HCT116 (cell line): ENCODE results near the gene SCFD2. TPM values are rescaled to one million over a fixed set of nuclear protein-coding genes. Genes with fewer than 3 reads are reported as not detected.

ENCODE experiments used
- ATAC-seq: fragments of 200-7000 bp; cut with Tn5 transposase; 2 replicates; pipeline ENCODE4 v1.9.1; 2020; ENCODE audit warnings: mild to moderate bottlenecking, moderate library complexity
- BruUV-seq: library from RNA; stranded (reverse); fragments of 400-500 nt; replicated peaks from 2 replicates; lab custom pipeline; 2021; lab: Mats Ljungman, UMichigan
- CTCF ChIA-PET: fragments of 300-600 bp; sonication (Branson Sonifier 250); formaldehyde crosslinking; loops from one replicate; lab custom pipeline; 2021; ENCODE audit warnings: antibody characterized with exemption; lab: Charles Lee
- POLR2A ChIA-PET: fragments of 300-600, 350-600 bp; sonication (Branson Sonifier 250); formaldehyde crosslinking; loops from one replicate; lab custom pipeline; 2021; ENCODE audit warnings: antibody characterized with exemption; lab: Charles Lee
- RAD21 ChIA-PET, 2 experiments: fragments of 300-600 bp; sonication (Branson Sonifier 250); formaldehyde crosslinking; loops; one replicate each; lab custom pipeline; 2023; ENCODE audit warnings: low total read pairs in 2 of 2; ENCODE audit not compliant: uncharacterized antibody in 2 of 2, unreplicated experiment in 2 of 2, low non-redundant PET in 1 of 2; lab: Charles Lee
- DNase-seq: peaks from one replicate; pipeline ENCODE4 v3.0.0-alpha.2; 2010; ENCODE audit warnings: low read depth, low spot score
- H2AFZ ChIP-seq: fragments of 200-600 bp; shearing (Covaris generic), sonication (generic); 2 replicates; pipeline ENCODE4 v1.6.1; 2017; ENCODE audit warnings: low read depth, mixed run types, mixed read lengths, antibody characterized with exemption, low read length; ENCODE audit not compliant: poor library complexity, severe bottlenecking
- H3K27ac ChIP-seq: 2 replicates; pipeline ENCODE4 v1.5.1; 2012; ENCODE audit warnings: low read depth, low read length
- H3K27me3 ChIP-seq: fragments of 200-600 bp; sonication (generic); 2 replicates; pipeline ENCODE4 v1.6.1; 2016; ENCODE audit warnings: mixed run types, low read length, mixed read lengths; ENCODE audit not compliant: insufficient read depth
- H3K36me3 ChIP-seq, 2 experiments: fragments of 200-500 bp in 1 of 2; fragments of 200-600 bp in 1 of 2; sonication (Bioruptor generic) in 1 of 2; sonication (generic) in 1 of 2; 2 replicates each; pipeline versions ENCODE4 v1.5.1 to v1.6.1; 2014 to 2016; ENCODE audit warnings: low read length in 2 of 2, inconsistent platforms in 1 of 2, mixed read lengths in 1 of 2, mixed run types in 1 of 2; ENCODE audit not compliant: insufficient read depth in 2 of 2, control insufficient read depth in 1 of 2
- H3K4me1 ChIP-seq, 2 experiments: fragments of 200-600 bp in 1 of 2; sonication (generic) in 1 of 2; 2 replicates each; pipeline versions ENCODE4 v1.5.1 to v1.6.1; 2012 to 2017; ENCODE audit warnings: low read length in 2 of 2, inconsistent platforms in 1 of 2, mild to moderate bottlenecking in 1 of 2, mixed read lengths in 1 of 2, mixed run types in 1 of 2, moderate library complexity in 1 of 2; ENCODE audit not compliant: insufficient read depth in 2 of 2, control insufficient read depth in 1 of 2
- H3K4me2 ChIP-seq: fragments of 200-600 bp; sonication (generic); 2 replicates; pipeline ENCODE4 v1.6.1; 2017; ENCODE audit warnings: mixed run types, low read length, mixed read lengths
- H3K4me3 ChIP-seq, 2 experiments: fragments of 200-600 bp in 1 of 2; sonication (generic) in 1 of 2; replicated peaks in 1 of 2; 2 replicates each; pipeline ENCODE4 v1.5.1; 2011 to 2016; ENCODE audit warnings: low read length in 2 of 2, control low read depth in 1 of 2, low read depth in 1 of 2, mild to moderate bottlenecking in 1 of 2, mixed read lengths in 1 of 2, mixed run types in 1 of 2
- H3K79me2 ChIP-seq: fragments of 200-600 bp; sonication (generic); 2 replicates; pipeline ENCODE4 v1.6.1; 2017; ENCODE audit warnings: mild to moderate bottlenecking, mixed run types, low read length, moderate library complexity, mixed read lengths; ENCODE audit not compliant: insufficient read depth
- H3K9ac ChIP-seq: fragments of 200-600 bp; sonication (generic); 2 replicates; pipeline ENCODE4 v1.6.1; 2016; ENCODE audit warnings: low read length, mixed read lengths
- H3K9me2 ChIP-seq: fragments of 200-600 bp; sonication (generic), shearing (Covaris generic); 2 replicates; pipeline ENCODE4 v1.6.1; 2017; ENCODE audit warnings: mixed run types, mild to moderate bottlenecking, moderate library complexity; ENCODE audit not compliant: insufficient read depth
- H3K9me3 ChIP-seq, 2 experiments: fragments of 200-500 bp in 1 of 2; fragments of 200-600 bp in 1 of 2; sonication (Bioruptor generic) in 1 of 2; sonication (generic) in 1 of 2; 2 replicates each; pipeline ENCODE4 v1.6.1; 2014 to 2017; ENCODE audit warnings: low read length in 2 of 2, mixed read lengths in 2 of 2, inconsistent platforms in 1 of 2, low read depth in 1 of 2, mild to moderate bottlenecking in 1 of 2, mixed run types in 1 of 2, moderate library complexity in 1 of 2; ENCODE audit not compliant: control insufficient read depth in 1 of 2, insufficient read depth in 1 of 2
- H4K20me1 ChIP-seq: fragments of 200-600 bp; sonication (generic), shearing (Covaris generic); 2 replicates; pipeline ENCODE4 v1.6.1; 2017; ENCODE audit warnings: mixed run types, mild to moderate bottlenecking, moderate library complexity; ENCODE audit not compliant: insufficient read depth
- ATF3 ChIP-seq: IDR thresholded peaks from 2 replicates; pipeline ENCODE4 v1.6.1; 2012
- CEBPB ChIP-seq: IDR thresholded peaks from 2 replicates; pipeline ENCODE4 v1.6.1; 2012; ENCODE audit warnings: low read depth
- EGR1 ChIP-seq: IDR thresholded peaks from 2 replicates; pipeline ENCODE4 v1.6.1; 2012; ENCODE audit warnings: low read depth
- EZH2 ChIP-seq: fragments of 200-600 bp; sonication (generic); IDR thresholded peaks from 2 replicates; pipeline ENCODE4 v1.6.1; 2017; ENCODE audit warnings: antibody characterized with exemption, mixed run types
- FOSL1 ChIP-seq: IDR thresholded peaks from 2 replicates; pipeline ENCODE4 v1.6.1; 2012; ENCODE audit warnings: low read depth
- RAD21 ChIP-seq: IDR thresholded peaks from 2 replicates; pipeline ENCODE4 v1.6.1; 2012; ENCODE audit warnings: low read depth, mild to moderate bottlenecking
- SP1 ChIP-seq: IDR thresholded peaks from 2 replicates; pipeline ENCODE4 v1.6.1; 2012; ENCODE audit warnings: low read depth
- YY1 ChIP-seq: IDR thresholded peaks from 2 replicates; pipeline ENCODE4 v1.6.1; 2011; ENCODE audit warnings: low read length, low read depth, moderate library complexity, mild to moderate bottlenecking; ENCODE audit not compliant: insufficient replicate concordance; ENCODE audit errors: extremely low read depth
- ZFX ChIP-seq: fragments of 450-650 bp; IDR thresholded peaks from 2 replicates; pipeline ENCODE4 v1.6.1; 2017
- ZNF274 ChIP-seq: fragments of 200-500 bp; sonication (Bioruptor generic); IDR thresholded peaks from 2 replicates; pipeline ENCODE4 v1.6.1; 2014; ENCODE audit warnings: mild to moderate bottlenecking, low read depth, low read length, inconsistent platforms
- intact Hi-C: fragments of 100-400 bp; cut with micrococcal nuclease; formaldehyde crosslinking; loops from 2 replicates; pipeline ENCODE4 v1.10.0; 2022
- total RNA-seq: library from RNA; stranded (reverse); gene quantifications from one replicate; pipeline ENCODE4 v1.2.1, GENCODE V29; 2021; ENCODE audit not compliant: unreplicated experiment

SCFD2 gene
- total RNA-seq, 1 experiment from 2014 or later, result 13.6 TPM

- intact Hi-C loops, result no loop called here
- H3K27ac ChIP-seq, result no peak overlapping the region
- H3K79me2 ChIP-seq, result no peaks in the 10 kb centered on the region
- POLR2A ChIA-PET, result interaction anchor here (0.6 kb wide), 1 partner anchor 126 kb away, joined by 3 read pairs; no protein-coding TSS in a partner anchor
- H3K4me3 ChIP-seq, result no peak overlapping the region
- ATAC-seq (no peak), DNase-seq (no peak)
- no peaks in the 10 kb centered on the region for H3K9me2 ChIP-seq
- RAD21 ChIA-PET, result no interaction called here
- CTCF ChIA-PET, result interaction anchor here (1.1 kb wide), 1 partner anchor 1045 kb away, joined by 3 read pairs; no protein-coding TSS in a partner anchor
- H4K20me1 ChIP-seq, result no peaks in the 10 kb centered on the region
- no TSS peak for BruUV-seq
- H3K4me1 ChIP-seq, result no peaks in the 10 kb centered on the region
- H3K9ac ChIP-seq, result no peak overlapping the region
- no peak overlapping the region for H2AFZ ChIP-seq
- TF ChIP-seq ATF3 (no peak), EGR1 (no peak), SP1 (no peak), RAD21 (no peak), ZFX (no peak), EZH2 (no peak)
- no peak overlapping the region for H3K4me2 ChIP-seq
- no peaks in the 10 kb centered on the region for H3K9me3 ChIP-seq
- no peaks in the 10 kb centered on the region for H3K27me3 ChIP-seq
- H3K36me3 ChIP-seq, result no peaks in the 10 kb centered on the region
These were observed 176.8 kb downstream of the SCFD2 start for GRCh38 chr4:53189011-53189410.

GRCh38 chr4:53186714-53187358, 179.0 kb downstream of the SCFD2 start:
- Histone ChIP-seq H3K27ac (no peak overlapping the region), H3K27me3 (no peaks in the 10 kb centered on the region), H3K9me3 (no peaks in the 10 kb centered on the region), H3K9ac (no peak overlapping the region), H3K4me2 (no peak overlapping the region), H2AFZ (no peak overlapping the region)
- DNase-seq, result no peak
- no TSS peak for BruUV-seq
- ATAC-seq, result no peak
- RAD21 ChIA-PET, result no interaction called here
- TF ChIP-seq RAD21 (no peak), FOSL1 (no peak), ZFX (no peak), ZNF274 (no peak), CEBPB (no peak), YY1 (no peak)
- TF ChIP-seq, all 23 proteins: peak for 0
- CTCF ChIA-PET, result interaction anchor here (1.4 to 1.6 kb wide), 2 partner anchors 171 to 1047 kb away, joined by 3 to 4 read pairs; no protein-coding TSS in a partner anchor
- H3K4me1 ChIP-seq, result no peaks in the 10 kb centered on the region
- no peaks in the 10 kb centered on the region for H3K79me2 ChIP-seq
- no peaks in the 10 kb centered on the region for H3K36me3 ChIP-seq
- no peaks in the 10 kb centered on the region for H3K9me2 ChIP-seq
- no peak overlapping the region for H3K4me3 ChIP-seq
- H4K20me1 ChIP-seq, result no peaks in the 10 kb centered on the region
- POLR2A ChIA-PET, result no interaction called here
- intact Hi-C loops, result no loop called here
